Tongue (tissue), 2 donors: ENCODE results near the gene HVCN1. TPM values are rescaled to one million over a fixed set of nuclear protein-coding genes. Genes with fewer than 3 reads are reported as not detected.
"Not testable (repeated sequence)": the region's sequence is repeated elsewhere in the genome, so short reads cannot be mapped to it uniquely, and the experiment has no call there.

ENCODE experiments used
- DNase-seq: peaks from one replicate; pipeline ENCODE4 v3.0.0-alpha.2; 2015
- total RNA-seq: library from RNA; depleted of rRNA; stranded (reverse); fragments of >200 nt; gene quantifications from one replicate; pipeline ENCODE4 v1.2.3, GENCODE V29; 2014

Gene HVCN1
- total RNA-seq, 1 donor from 2014 or later = 8.4 TPM

DNA sequence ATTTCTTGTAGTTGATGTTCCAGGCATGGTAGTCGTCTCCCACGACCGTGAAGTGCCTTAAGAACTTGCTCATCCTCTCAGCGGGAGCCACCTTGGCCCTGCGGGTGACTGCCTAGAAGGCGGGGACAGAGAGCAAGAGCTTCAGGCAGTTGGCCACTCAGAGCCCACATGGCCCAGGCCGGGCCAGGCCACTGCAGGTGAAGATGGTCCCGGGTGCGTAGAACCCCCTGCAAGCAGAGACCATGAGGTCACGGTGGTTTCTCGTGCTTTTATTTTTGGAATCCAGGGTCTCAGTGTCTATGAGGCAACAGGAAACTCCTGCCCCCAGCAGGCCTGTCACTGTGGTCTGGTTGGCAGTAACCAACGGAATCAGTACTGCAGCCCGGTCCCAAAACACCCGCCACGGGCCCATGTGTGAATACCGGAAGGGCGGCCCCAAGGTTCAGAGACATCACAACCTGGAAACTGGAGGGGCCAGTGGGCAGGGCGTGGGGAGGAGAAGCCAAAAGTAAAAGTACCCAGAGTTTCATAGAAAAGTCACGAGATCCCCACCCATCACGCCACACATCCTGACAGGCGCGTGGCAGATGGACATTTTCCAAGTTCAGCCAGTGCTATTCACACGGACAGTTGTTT lies 27.5 kb downstream of the HVCN1 start:
- no peak for DNase-seq

- DNase-seq = no peak
Observed at GRCh38 chr12:110658878-110659277, 30.0 kb downstream of the HVCN1 start.

GRCh38 chr12:110658242-110658641 lies 30.7 kb downstream of the HVCN1 start:
- no peak for DNase-seq

DNA sequence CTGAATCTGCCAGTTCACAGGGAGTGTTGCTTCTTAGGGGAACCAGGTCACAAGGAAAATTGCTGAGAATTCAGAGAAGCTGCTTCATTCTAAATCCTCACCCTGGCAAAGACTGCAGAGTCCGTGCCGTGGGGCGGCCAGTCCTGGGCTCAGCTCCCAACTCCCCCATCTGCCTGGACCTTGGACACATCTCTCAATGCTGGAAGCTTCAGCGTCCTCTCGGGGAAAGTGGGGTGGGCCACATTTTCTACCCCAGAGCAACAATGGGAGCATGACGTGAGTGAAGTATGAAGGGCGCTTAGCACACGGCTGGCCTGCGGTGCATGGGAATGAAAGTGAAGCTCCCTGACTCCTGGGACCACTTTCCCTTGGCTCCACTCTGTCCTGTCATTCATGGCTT lies 31.2 kb downstream of the HVCN1 start:
- DNase-seq = no peak

DNA sequence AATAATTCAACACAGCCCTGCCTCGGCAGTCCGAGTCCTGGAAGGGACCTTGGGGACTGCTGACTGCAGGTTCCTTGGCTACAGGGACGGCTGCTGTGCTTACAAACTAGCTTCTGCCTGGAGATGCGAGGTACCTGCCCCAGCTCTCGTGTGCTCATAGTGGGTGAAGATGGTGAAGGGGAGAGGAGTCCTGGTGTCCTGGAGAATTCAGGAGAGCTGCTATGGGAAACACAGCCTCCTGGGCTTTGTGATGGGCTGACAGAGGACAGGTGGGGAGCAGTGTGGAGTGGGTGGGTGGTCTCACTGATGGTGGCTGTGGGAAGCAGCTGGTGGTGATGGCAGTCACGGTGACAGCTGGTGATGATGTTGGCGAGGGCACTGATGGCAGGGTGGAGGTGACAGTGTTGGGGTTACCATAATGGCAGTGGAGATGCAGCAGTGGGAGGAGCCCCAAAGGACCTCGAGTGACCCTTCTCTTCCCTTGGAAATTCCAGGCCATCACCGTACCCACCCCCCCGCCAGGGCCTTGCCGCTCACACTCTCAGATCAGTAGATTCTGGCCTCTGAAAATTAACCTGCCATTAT lies 32.8 kb downstream of the HVCN1 start:
- DNase-seq = no peak

- DNase-seq = not testable (repeated sequence)
Observed at GRCh38 chr12:110654238-110654637, 34.7 kb downstream of the HVCN1 start.

- DNase-seq = no peak
Observed at GRCh38 chr12:110649341-110649847, 39.5 kb downstream of the HVCN1 start.

DNA sequence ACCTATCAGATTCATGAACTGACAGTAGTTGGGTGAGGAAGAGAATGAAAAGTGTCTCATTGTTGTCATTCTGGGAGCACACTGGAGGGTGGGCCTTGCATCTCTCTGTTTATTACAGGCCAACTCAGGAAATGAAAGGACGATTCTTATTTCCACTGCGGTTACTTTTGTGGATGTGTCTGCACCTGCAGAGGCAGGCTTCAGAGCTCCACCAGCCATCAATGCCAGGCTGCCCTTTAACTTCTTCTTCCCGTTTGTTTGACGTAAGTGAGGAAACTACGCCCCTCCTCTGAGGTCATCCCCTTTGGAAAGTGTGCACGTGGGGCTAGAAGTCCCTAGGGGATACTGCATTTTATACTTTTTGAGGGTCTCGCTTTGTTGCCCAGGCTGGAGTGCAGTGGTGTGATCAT lies 41.3 kb downstream of the HVCN1 start:
- DNase-seq = no peak

- peak; percentile 18 for DNase-seq
Observed at GRCh38 chr12:110641521-110641920, 47.4 kb downstream of the HVCN1 start.

- peak; percentile 11 for DNase-seq
Observed at GRCh38 chr12:110640275-110641025, 48.5 kb downstream of the HVCN1 start.

DNA sequence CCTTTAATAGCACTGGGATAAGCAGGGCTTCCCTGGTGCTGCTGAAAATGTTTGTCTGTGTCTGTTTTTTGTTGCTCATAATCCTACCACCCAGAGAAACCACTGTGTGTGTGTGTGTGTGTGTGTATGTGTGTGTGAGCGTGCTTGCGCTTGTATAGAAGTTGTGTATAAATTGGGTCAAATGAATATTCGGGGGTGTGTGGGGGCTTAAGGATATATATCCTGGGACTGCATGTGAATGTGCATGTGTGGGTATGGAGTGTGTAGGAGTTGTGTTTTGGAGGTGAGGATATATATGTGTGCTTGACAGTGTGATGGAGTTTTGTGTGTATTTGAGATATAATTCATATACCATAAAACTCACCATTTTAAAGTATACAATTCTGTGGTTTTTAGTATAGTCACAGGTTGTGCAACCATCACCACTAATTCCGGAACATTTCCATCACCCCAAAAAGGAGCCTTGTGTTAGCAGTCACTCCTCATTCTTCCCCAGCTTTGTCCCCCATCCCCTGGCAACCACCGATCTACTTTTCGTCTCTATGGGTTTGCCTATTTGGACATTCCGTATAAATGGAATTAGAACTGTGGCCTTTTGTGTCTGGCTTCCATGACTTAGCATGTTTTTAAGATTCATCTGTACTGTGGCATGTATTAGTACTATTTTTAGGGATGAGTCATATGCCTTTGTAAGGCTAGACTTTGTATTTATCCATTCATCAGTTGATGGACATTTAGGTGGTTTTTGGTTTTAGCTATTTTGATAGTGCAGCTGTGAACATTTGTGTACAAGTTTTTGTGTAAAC lies 49.4 kb downstream of the HVCN1 start:
- no peak for DNase-seq

- DNase-seq = no peak
Observed at GRCh38 chr12:110638796-110639195, 50.1 kb downstream of the HVCN1 start.

GRCh38 chr12:110637869-110638441 lies 51.0 kb downstream of the HVCN1 start:
- DNase-seq = no peak

- DNase-seq = no peak
Observed at GRCh38 chr12:110636516-110636915, 52.4 kb downstream of the HVCN1 start.

DNA sequence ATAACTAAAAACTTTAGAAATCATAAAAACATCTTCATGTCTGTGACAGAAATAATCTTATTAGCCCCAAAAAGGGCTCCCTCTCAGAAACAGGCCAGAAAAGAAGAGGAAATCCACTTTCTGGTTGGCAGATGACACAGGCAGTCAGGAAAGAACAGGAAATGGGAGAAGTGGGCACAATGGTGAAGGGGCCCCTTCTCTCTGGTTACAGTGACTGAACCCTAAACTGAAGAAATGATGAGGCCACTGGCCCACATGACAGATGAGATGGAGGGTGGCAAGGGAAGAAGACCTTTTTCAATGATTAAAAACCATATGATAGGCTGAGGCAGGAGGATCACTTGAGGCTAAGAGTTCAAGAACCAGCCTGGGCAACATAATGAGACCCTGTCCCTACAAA lies 53.9 kb downstream of the HVCN1 start:
- no peak for DNase-seq

- no peak for DNase-seq
Observed at GRCh38 chr12:110627500-110628195, 61.3 kb downstream of the HVCN1 start.

DNA sequence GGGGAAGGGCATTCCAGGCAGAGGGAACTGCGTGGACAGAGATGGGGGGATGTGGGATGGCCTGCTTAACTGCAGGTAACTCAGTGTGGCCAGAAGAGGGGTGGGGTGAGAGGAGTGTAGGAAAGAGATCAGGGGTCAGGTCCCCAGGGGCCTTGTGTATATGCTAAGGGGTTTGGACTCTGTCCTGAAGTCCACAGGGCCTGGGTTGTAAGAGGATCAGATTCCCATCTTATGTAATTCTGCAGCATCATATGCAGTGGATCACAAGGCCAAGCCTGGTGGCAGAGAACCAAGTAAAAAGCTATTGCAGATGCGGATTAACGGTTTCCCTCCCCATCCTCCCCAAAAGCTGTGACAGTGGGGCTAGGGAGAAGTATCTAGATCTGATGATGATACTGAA lies 66.3 kb downstream of the HVCN1 start:
- no peak for DNase-seq

- DNase-seq = no peak
Observed at GRCh38 chr12:110619534-110619953, 69.4 kb downstream of the HVCN1 start.

- no peak for DNase-seq
Observed at GRCh38 chr12:110616471-110617115, 72.3 kb downstream of the HVCN1 start.

GRCh38 chr12:110615171-110615570 lies 73.7 kb downstream of the HVCN1 start:
- DNase-seq = no peak
